Memory B cell (primary cell): ENCODE data around the gene ELOVL7.
"Not testable (repeated sequence)": the region's sequence is repeated elsewhere in the genome, so short reads cannot be mapped to it uniquely, and the experiment has no call there.

ENCODE experiments used
- ATAC-seq: fragments of 150-1000 bp; cut with Tn5 transposase; 2 replicates; pipeline ENCODE4 v1.10.0; 2021; ENCODE audit warnings: low read depth, mild to moderate bottlenecking, moderate library complexity
- DNase-seq, 2 donors: peaks; one replicate each; pipeline ENCODE4 v3.0.0; 2022; ENCODE audit warnings: low spot score in 2 of 2
- H3K27ac Mint-ChIP-seq: one replicate; pipeline ENCODE4 v1.8.0; 2022; ENCODE audit warnings: mild to moderate bottlenecking, moderate library complexity, mixed read lengths
- H3K27me3 Mint-ChIP-seq: one replicate; pipeline ENCODE4 v1.8.0; 2022; ENCODE audit warnings: mixed read lengths
- H3K36me3 Mint-ChIP-seq: one replicate; pipeline ENCODE4 v1.8.0; 2022; ENCODE audit warnings: mild to moderate bottlenecking, mixed read lengths
- H3K4me1 Mint-ChIP-seq: one replicate; pipeline ENCODE4 v1.8.0; 2022; ENCODE audit warnings: mixed read lengths
- H3K4me3 Mint-ChIP-seq: one replicate; pipeline ENCODE4 v1.8.0; 2022; ENCODE audit warnings: mild to moderate bottlenecking, moderate library complexity, mixed read lengths
- H3K9me3 Mint-ChIP-seq: one replicate; pipeline ENCODE4 v1.8.0; 2022; ENCODE audit warnings: mixed read lengths

ELOVL7 gene

GRCh38 chr5:60843936-60844905 lies at the start of gene ELOVL7:
TSS of gene ELOVL7 (minus strand) at chr5:60844269. CDS start at chr5:60787397, 56,872 bp downstream.
- ATAC-seq (peak; percentile 85), DNase-seq (peak; percentile 5 to 23)
- H3K36me3 Mint-ChIP-seq: no peaks in the 10 kb centered on the region
- peaks cover 6% of the 10 kb centered on the region for H3K4me1 Mint-ChIP-seq
- H3K27me3 Mint-ChIP-seq: peaks cover 24% of the 10 kb centered on the region
- peak within 1 kb of the TSS; percentile 84 for H3K4me3 Mint-ChIP-seq
- no peak within 1 kb of the TSS for H3K27ac Mint-ChIP-seq
- no peaks in the 10 kb centered on the region for H3K9me3 Mint-ChIP-seq

GRCh38 chr5:60893521-60893920 lies 49.5 kb upstream of the ELOVL7 start:
- Mint-ChIP-seq H3K36me3 (peaks cover 24% of the 10 kb centered on the region), H3K4me1 (no peaks in the 10 kb centered on the region), H3K27ac (no peak overlapping the region), H3K27me3 (no peaks in the 10 kb centered on the region), H3K4me3 (no peak overlapping the region), H3K9me3 (no peaks in the 10 kb centered on the region)
- ATAC-seq (no peak), DNase-seq (no peak)

- Mint-ChIP-seq H3K9me3 (no peaks in the 10 kb centered on the region), H3K36me3 (peaks cover 19% of the 10 kb centered on the region), H3K4me1 (no peaks in the 10 kb centered on the region), H3K27ac (no peak overlapping the region), H3K4me3 (no peak overlapping the region), H3K27me3 (no peaks in the 10 kb centered on the region)
- DNase-seq (no peak), ATAC-seq (no peak)
Measured at GRCh38 chr5:60891667-60892066, 47.6 kb upstream of the ELOVL7 start.

- ATAC-seq (no peak), DNase-seq (no peak)
- no peaks in the 10 kb centered on the region for H3K4me1 Mint-ChIP-seq
- no peaks in the 10 kb centered on the region for H3K27me3 Mint-ChIP-seq
- peaks cover 6% of the 10 kb centered on the region for H3K36me3 Mint-ChIP-seq
- H3K9me3 Mint-ChIP-seq: no peaks in the 10 kb centered on the region
- H3K4me3 Mint-ChIP-seq: no peak overlapping the region
- H3K27ac Mint-ChIP-seq: no peak overlapping the region
Measured at GRCh38 chr5:60888359-60889061, 44.4 kb upstream of the ELOVL7 start.

- no peaks in the 10 kb centered on the region for H3K4me1 Mint-ChIP-seq
- H3K27ac Mint-ChIP-seq: no peak overlapping the region
- DNase-seq (no peak), ATAC-seq (no peak)
- H3K27me3 Mint-ChIP-seq: no peaks in the 10 kb centered on the region
- no peaks in the 10 kb centered on the region for H3K9me3 Mint-ChIP-seq
- H3K36me3 Mint-ChIP-seq: peaks cover 3% of the 10 kb centered on the region
- H3K4me3 Mint-ChIP-seq: no peak overlapping the region
Measured at GRCh38 chr5:60887746-60888145, 43.7 kb upstream of the ELOVL7 start.

GRCh38 chr5:60887096-60887495 lies 43.0 kb upstream of the ELOVL7 start:
- no peak for DNase-seq
- Mint-ChIP-seq H3K27me3 (no peaks in the 10 kb centered on the region), H3K9me3 (no peaks in the 10 kb centered on the region), H3K27ac (no peak overlapping the region), H3K4me3 (no peak overlapping the region), H3K4me1 (no peaks in the 10 kb centered on the region), H3K36me3 (peaks cover 3% of the 10 kb centered on the region)
- no peak for ATAC-seq

- Mint-ChIP-seq H3K27ac (no peak overlapping the region), H3K27me3 (no peaks in the 10 kb centered on the region), H3K4me1 (no peaks in the 10 kb centered on the region), H3K4me3 (no peak overlapping the region), H3K36me3 (peaks cover 3% of the 10 kb centered on the region), H3K9me3 (no peaks in the 10 kb centered on the region)
- DNase-seq: no peak
- ATAC-seq: no peak
Measured at GRCh38 chr5:60886158-60886557, 42.1 kb upstream of the ELOVL7 start.

GRCh38 chr5:60883229-60883628 lies 39.2 kb upstream of the ELOVL7 start:
- DNase-seq: no peak
- peaks cover 10% of the 10 kb centered on the region for H3K36me3 Mint-ChIP-seq
- peaks cover 10% of the 10 kb centered on the region for H3K9me3 Mint-ChIP-seq
- H3K4me3 Mint-ChIP-seq: no peak overlapping the region
- ATAC-seq: no peak
- H3K27ac Mint-ChIP-seq: no peak overlapping the region
- no peaks in the 10 kb centered on the region for H3K27me3 Mint-ChIP-seq
- no peaks in the 10 kb centered on the region for H3K4me1 Mint-ChIP-seq

GRCh38 chr5:60872892-60873291 lies 28.8 kb upstream of the ELOVL7 start:
- DNase-seq (no peak), ATAC-seq (no peak)
- H3K27ac Mint-ChIP-seq: no peak overlapping the region
- no peak overlapping the region for H3K4me3 Mint-ChIP-seq
- peaks cover 16% of the 10 kb centered on the region for H3K36me3 Mint-ChIP-seq
- H3K9me3 Mint-ChIP-seq: peaks cover 12% of the 10 kb centered on the region
- no peaks in the 10 kb centered on the region for H3K27me3 Mint-ChIP-seq
- no peaks in the 10 kb centered on the region for H3K4me1 Mint-ChIP-seq

GRCh38 chr5:60870857-60871256 lies 26.8 kb upstream of the ELOVL7 start:
- DNase-seq (no peak), ATAC-seq (no peak)
- H3K27ac Mint-ChIP-seq: no peak overlapping the region
- H3K4me1 Mint-ChIP-seq: no peaks in the 10 kb centered on the region
- H3K27me3 Mint-ChIP-seq: no peaks in the 10 kb centered on the region
- peaks cover 16% of the 10 kb centered on the region for H3K36me3 Mint-ChIP-seq
- H3K9me3 Mint-ChIP-seq: peaks cover 12% of the 10 kb centered on the region
- no peak overlapping the region for H3K4me3 Mint-ChIP-seq

- not testable (repeated sequence) for H3K4me3 Mint-ChIP-seq, H3K36me3 Mint-ChIP-seq, ATAC-seq, H3K9me3 Mint-ChIP-seq, H3K4me1 Mint-ChIP-seq, DNase-seq, H3K27me3 Mint-ChIP-seq, H3K27ac Mint-ChIP-seq
Measured at GRCh38 chr5:60860572-60860971, 16.5 kb upstream of the ELOVL7 start.

- H3K4me3 Mint-ChIP-seq: no peak overlapping the region
- no peaks in the 10 kb centered on the region for H3K9me3 Mint-ChIP-seq
- DNase-seq (no peak), ATAC-seq (no peak)
- H3K27ac Mint-ChIP-seq: no peak overlapping the region
- no peaks in the 10 kb centered on the region for H3K27me3 Mint-ChIP-seq
- no peaks in the 10 kb centered on the region for H3K36me3 Mint-ChIP-seq
- no peaks in the 10 kb centered on the region for H3K4me1 Mint-ChIP-seq
Measured at GRCh38 chr5:60856066-60856465, 12.0 kb upstream of the ELOVL7 start.

GRCh38 chr5:60852940-60853339 lies 8.9 kb upstream of the ELOVL7 start:
- Mint-ChIP-seq H3K36me3 (no peaks in the 10 kb centered on the region), H3K27me3 (peaks cover 2% of the 10 kb centered on the region), H3K27ac (no peak overlapping the region), H3K9me3 (no peaks in the 10 kb centered on the region), H3K4me3 (no peak overlapping the region), H3K4me1 (no peaks in the 10 kb centered on the region)
- ATAC-seq (no peak), DNase-seq (no peak)

GRCh38 chr5:60852317-60852716 lies 8.2 kb upstream of the ELOVL7 start:
- Mint-ChIP-seq H3K4me3 (no peak overlapping the region), H3K4me1 (no peaks in the 10 kb centered on the region), H3K27ac (no peak overlapping the region), H3K9me3 (no peaks in the 10 kb centered on the region), H3K27me3 (peaks cover 2% of the 10 kb centered on the region), H3K36me3 (no peaks in the 10 kb centered on the region)
- ATAC-seq (no peak), DNase-seq (no peak)
